HG03066 (cell line): ENCODE results near the gene MED23.

Experiments used
- ATAC-seq: cut with Tn5 transposase; IDR thresholded peaks from one replicate; pipeline ENCODE4 v1.9.1; 2021; ENCODE audit warnings: low read depth; ENCODE audit not compliant: unreplicated experiment

MED23 gene, protein sequence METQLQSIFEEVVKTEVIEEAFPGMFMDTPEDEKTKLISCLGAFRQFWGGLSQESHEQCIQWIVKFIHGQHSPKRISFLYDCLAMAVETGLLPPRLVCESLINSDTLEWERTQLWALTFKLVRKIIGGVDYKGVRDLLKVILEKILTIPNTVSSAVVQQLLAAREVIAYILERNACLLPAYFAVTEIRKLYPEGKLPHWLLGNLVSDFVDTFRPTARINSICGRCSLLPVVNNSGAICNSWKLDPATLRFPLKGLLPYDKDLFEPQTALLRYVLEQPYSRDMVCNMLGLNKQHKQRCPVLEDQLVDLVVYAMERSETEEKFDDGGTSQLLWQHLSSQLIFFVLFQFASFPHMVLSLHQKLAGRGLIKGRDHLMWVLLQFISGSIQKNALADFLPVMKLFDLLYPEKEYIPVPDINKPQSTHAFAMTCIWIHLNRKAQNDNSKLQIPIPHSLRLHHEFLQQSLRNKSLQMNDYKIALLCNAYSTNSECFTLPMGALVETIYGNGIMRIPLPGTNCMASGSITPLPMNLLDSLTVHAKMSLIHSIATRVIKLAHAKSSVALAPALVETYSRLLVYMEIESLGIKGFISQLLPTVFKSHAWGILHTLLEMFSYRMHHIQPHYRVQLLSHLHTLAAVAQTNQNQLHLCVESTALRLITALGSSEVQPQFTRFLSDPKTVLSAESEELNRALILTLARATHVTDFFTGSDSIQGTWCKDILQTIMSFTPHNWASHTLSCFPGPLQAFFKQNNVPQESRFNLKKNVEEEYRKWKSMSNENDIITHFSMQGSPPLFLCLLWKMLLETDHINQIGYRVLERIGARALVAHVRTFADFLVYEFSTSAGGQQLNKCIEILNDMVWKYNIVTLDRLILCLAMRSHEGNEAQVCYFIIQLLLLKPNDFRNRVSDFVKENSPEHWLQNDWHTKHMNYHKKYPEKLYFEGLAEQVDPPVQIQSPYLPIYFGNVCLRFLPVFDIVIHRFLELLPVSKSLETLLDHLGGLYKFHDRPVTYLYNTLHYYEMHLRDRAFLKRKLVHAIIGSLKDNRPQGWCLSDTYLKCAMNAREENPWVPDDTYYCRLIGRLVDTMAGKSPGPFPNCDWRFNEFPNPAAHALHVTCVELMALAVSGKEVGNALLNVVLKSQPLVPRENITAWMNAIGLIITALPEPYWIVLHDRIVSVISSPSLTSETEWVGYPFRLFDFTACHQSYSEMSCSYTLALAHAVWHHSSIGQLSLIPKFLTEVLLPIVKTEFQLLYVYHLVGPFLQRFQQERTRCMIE (N-terminal part only)

GRCh38 chr6:131627724-131628682 is at the start of gene MED23:
Gene MED23 (minus strand): TSS chr6:131628242. CDS start chr6:131628049, 193 bp downstream.
- ATAC-seq = peak; percentile 98

- no peak for ATAC-seq
Observed at GRCh38 chr6:131673184-131673583, 45.1 kb upstream of the MED23 start.

DNA sequence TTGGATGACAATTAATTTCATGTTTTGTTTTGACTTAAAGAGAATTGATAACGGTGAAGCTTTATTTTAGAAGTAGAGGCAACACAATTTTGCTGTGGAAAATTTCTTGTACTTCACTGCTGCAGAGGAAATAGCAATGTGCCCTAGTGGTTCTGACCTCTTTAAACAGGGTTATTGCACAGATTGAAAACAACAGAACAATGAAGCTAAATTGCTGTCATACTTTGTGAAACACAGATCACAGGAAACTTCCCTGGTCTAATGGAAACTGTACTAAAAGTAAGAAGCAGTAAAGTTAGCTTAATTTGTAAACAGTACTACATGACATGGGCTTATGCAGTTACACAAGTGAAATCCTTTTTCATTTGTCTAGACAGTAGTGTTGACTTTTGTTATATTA is 41.8 kb upstream of the MED23 start:
- no peak for ATAC-seq

GRCh38 chr6:131663578-131664165 is 35.6 kb upstream of the MED23 start:
- no peak for ATAC-seq

DNA sequence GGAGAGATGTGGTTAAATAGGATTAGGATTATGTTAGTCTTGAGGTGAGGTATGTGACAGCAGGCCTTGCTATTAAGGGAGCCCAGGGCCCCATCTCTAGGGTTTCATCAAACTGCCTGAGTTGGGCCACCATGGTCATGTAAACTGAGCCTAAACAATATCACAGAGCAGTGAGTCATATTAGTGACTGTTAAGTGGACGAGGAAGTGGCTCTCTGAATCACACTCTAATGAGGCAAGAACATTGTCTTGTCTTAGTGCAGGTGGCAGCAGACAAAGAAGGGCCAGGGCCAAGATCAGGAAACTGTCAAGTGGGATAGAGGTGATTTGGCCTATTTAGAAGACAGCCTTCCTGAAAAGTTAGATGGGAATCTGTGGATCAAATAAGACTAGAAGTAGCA is 32.2 kb upstream of the MED23 start:
- ATAC-seq = no peak

DNA sequence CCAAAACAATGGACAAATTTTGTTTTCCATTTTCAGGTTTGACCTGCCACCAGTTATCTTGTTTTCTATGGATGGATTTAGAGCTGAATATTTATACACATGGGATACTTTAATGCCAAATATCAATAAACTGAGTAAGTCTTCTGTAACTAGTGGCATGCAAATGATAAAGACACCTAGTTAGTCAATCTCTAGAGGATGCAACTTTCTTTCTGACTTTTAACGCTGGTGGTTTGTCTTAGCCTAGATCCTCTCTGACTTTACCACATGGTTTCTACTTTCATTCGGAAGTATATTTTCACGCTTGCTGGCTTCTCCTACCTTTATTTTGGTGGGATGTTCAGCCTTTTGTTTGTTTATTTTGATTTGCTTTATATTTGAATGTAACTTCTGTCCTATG is 30.2 kb upstream of the MED23 start:
- no peak for ATAC-seq

DNA sequence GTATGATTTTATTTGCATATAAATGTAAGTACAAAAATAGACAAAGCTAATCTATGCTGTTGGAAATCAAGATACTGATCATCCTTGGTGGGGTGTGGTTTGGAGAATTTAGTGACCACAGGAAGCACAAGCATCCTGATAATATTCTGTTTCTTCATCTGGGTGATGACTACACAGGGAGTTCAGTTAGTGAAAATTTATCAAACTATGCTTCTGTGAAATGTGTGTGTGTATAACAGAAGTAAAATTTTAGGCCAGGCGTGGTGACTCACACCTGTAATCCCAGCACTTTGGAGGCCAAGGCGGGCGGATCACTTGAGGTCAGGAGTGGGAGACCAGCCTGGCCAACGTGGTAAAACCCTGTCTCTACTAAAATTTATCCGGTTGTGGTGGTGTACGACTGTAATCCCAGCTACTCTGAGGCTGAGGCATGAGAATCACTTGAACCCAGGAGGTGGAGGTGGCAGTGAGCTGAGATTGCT is 29.6 kb upstream of the MED23 start:
- no peak for ATAC-seq

DNA sequence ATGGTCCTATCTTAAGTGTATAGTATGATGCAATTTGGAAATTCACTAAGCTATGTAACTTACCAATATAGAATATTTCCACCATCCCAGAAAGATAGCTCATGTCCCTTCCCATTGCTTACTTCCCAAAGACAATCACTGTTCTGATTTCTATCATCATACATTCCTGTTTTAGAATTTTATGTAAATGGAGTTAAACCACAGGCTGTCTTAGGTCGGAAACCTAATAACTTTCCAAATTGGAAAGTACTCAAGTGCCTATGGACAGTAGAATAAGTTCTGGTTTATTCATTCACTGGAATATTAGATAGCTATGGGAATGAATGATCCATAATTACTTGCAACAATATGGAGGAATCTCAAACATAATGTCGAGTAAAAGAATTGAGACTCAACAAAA is 29.2 kb upstream of the MED23 start:
- ATAC-seq = no peak

DNA sequence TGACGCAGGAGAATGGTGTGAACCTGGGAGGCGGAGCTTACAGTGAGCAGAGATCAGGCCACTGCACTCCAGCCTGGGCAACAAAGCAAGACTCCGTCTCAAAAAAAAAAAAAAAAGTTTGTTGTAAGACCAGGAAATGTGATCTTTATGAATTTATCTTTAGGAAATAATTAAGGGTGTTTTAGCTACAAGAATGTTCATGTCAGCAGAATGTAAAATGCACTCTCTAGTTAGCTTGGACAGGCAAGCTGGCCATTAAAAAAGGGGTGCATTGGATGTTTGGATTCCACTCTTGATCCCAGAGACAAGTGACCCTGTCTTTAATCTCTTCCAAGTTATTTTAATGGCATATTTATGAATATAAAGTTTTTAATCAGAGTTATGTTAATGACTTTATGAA is 28.6 kb upstream of the MED23 start:
- ATAC-seq = no peak

DNA sequence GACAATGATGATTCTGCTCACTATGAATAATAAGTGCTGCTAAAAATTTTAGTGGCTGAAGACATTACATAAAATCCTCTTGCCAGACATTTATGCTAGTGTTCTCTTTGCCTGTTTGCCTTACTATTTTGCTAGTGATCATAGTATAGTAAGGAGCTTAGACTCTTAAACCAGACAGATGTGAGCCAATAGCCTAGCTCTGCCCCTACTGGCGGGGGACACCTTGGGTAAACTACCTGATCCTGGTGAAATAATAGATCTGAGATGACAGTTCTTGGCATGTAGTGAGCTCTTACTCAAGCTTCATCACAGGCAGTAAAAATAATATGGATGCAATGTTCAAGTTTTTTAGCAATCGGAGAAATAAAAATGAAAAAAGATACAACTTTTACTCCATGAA is 27.9 kb upstream of the MED23 start:
- ATAC-seq = no peak

DNA sequence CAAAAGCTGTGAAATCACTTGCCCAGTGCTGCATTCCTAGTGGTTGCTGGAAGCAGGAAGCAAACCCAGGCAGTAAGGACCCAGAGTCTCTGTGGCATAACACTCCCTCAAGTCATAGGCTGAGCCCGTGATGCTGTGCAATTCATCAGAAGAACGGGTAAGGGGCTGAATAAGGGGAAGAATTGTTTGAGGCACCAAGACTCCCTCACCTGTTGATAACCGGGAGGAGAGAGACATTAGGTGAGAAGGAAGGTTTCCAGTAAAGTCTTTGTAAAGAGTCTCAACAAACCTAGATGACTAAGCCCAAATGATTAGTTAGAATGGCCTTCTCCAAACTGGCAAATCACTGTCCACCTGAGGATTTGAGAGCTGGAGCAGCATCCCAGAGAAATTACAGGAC is 27.3 kb upstream of the MED23 start:
- no peak for ATAC-seq

DNA sequence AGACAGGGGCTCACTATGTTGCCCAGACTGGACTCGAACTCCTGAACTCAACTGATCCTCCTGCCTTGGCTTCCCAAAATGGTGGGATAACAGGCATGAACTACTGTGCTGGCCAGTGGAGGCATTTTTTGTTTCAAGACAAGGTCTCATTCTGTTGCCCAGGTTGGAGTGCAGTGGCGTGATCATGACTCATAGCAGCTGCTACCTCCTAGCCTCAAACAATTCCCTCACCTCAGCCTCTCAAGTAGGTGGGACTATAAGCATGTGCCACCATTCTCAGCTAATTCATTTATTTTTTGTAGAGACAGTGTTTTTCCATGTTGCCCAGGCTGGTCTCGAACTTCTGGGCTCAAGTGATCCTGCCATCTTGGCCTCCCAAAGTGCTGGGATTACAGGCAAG is 26.3 kb upstream of the MED23 start:
- ATAC-seq = no peak

DNA sequence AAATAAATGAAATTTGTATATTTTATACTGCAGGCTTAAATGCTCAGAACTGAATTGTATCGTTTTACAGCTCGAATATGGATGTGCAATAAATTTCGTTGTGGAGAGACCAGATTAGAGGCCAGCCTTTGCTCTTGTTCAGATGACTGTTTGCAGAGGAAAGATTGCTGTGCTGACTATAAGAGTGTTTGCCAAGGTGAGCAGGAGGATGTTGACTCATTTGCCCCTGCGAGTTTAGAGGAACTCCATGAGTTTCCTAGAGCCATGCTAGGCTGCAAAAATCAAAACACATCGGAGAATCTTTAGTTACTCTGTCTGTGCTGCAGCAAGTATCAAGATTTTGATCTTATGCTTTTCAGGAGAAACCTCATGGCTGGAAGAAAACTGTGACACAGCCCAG is 24.4 kb upstream of the MED23 start:
- ATAC-seq = no peak

DNA sequence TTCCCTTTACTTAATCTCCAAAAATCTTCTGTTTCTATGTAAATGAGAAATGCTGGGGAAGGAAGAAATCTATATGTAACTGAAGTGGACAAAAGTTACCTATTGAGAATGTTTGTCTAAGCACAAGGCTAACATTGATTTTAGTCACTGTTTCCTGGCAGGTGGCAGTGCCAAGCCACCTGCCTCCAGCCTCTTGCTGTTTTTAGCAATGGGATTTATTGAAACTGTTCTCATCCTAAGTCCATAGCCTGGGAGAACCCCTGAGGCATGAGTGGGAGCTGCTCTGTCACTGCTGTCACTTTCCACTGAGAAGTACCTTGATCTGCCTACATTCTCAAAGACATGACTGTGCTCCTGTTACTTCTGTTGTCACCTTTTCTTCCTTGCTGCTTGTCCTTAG is 23.7 kb upstream of the MED23 start:
- no peak for ATAC-seq

DNA sequence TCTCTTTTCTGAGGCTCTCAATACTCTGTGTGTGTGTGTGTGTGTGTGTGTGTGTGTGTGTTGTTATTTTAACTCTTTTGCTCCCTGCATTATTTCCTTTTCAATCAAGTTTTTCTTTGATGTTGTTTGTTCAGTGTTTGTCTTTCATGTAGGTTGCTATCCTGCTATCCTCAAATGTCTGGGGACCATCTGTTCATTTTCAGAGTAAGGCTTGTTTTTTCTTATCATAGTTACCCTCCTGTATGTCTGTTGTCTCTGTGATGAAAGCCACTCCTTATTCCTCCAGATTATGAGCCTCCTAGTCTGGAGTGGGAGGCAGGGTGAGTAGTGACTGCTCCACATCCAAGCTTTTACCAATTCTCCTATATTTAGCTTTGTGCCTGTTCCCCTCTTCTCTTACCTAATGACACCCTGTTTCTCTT is 18.2 kb upstream of the MED23 start:
- ATAC-seq = no peak

DNA sequence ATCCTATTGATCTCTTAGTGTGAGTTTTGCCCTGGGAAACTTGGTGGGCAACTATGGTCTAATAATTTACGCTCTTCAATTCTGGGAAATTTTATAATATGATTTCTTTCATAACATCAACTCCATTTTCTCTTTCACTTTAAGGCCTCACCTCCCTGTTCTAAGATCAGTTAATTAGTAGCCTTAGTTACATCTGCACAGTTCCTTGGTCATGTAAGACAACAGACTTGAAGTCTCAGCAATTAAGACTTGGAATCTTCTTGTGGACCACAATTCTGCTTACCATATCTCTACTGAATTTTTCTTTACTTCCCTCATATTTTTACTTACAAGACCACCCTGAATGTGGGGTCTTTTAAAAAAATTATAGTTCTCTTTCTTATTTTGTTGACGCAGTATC is 17.8 kb upstream of the MED23 start:
- no peak for ATAC-seq

- ATAC-seq = no peak
Observed at GRCh38 chr6:131644921-131645320, 16.9 kb upstream of the MED23 start.

DNA sequence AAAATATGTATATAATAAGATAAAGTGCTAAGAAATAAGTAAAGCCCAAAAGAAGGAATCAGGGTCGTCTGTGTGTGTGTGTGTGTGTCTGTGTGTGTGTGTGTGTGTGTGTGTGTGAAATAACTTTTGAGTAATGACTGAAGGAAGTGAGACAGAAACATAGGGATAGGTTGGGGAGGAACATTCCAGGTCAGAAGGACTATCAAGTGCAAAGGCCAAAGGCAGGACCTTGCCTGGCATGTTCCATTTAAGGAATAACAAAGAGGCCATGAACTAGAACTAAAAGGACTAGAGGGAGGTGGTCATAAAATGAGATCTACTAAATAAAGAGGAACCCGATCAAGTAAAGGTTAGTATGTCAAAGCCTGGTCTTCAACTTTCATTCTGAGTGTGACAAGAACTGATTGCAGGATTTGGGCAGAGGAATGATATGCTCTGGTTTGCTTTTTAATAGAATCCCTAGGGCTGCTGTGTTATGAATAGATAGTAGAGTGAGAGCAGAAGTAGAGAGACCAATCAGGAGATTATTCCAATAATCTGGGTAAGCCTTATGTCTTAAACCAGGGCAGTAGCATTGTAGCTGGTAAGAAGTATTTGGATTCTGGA is 15.9 kb upstream of the MED23 start:
- no peak for ATAC-seq
